Heart right ventricle (tissue), 16 donors: ENCODE results near the gene VEGFA. TPM values are rescaled to one million over a fixed set of nuclear protein-coding genes. Genes with fewer than 3 reads are reported as not detected.

Source experiments
- ATAC-seq, 8 donors: fragments of 200-7000 bp; cut with Tn5 transposase; one replicate each; pipeline ENCODE4 v1.9.1; 2020; ENCODE audit warnings: mild to moderate bottlenecking in 8 of 8, moderate library complexity in 8 of 8, moderate number of reproducible peaks in 1 of 8
- DNase-seq, 2 donors: peaks; one replicate each; pipeline ENCODE4 v3.0.0-alpha.2; 2020
- H3K27ac ChIP-seq, 10 donors: fragments of 200-600 bp; sonication (generic) in 2 of 10; one replicate each; pipeline versions ENCODE4 v1.5.0 to v1.8.0; 2020 to 2022; ENCODE audit warnings: mild to moderate bottlenecking in 3 of 10
- H3K27me3 ChIP-seq, 7 donors: fragments of 200-600 bp; one replicate each; pipeline ENCODE4 v1.8.0; 2021 to 2022; ENCODE audit warnings: mild to moderate bottlenecking in 2 of 7
- H3K36me3 ChIP-seq, 9 donors: fragments of 200-600 bp; sonication (generic) in 1 of 9; one replicate each; pipeline versions ENCODE4 v1.5.0 to v1.8.0; 2020 to 2022; ENCODE audit warnings: mild to moderate bottlenecking in 2 of 9
- H3K4me1 ChIP-seq, 9 donors: fragments of 200-600 bp; sonication (generic) in 1 of 9; one replicate each; pipeline versions ENCODE4 v1.5.0 to v1.8.0; 2020 to 2022; ENCODE audit warnings: mild to moderate bottlenecking in 4 of 9
- H3K4me3 ChIP-seq, 10 donors: fragments of 200-600 bp; sonication (generic) in 2 of 10; one replicate each; pipeline versions ENCODE4 v1.5.0 to v1.8.0; 2020 to 2022; ENCODE audit warnings: mild to moderate bottlenecking in 7 of 10, moderate library complexity in 2 of 10
- H3K9me3 ChIP-seq, 11 donors: fragments of 200-600 bp in 10 of 11; sonication (generic) in 2 of 11; one replicate each; pipeline versions ENCODE4 v1.5.0 to v1.8.0; 2013 to 2022; ENCODE audit warnings: mild to moderate bottlenecking in 2 of 11, control low read depth in 1 of 11, moderate library complexity in 1 of 11
- CTCF ChIP-seq, 9 donors: fragments of 200-600 bp; sonication (generic) in 2 of 9; IDR thresholded peaks; one replicate each; pipeline versions ENCODE4 v1.5.0 to v1.8.0; 2021 to 2022; ENCODE audit warnings: antibody characterized with exemption in 9 of 9, mild to moderate bottlenecking in 5 of 9, moderate library complexity in 1 of 9
- WGBS, 2 donors: extraction: QIAGEN DNeasy Blood & Tissue Kit; methylation state at CpG; one replicate each; pipeline ENCODE4 v1.1.7; 2013; ENCODE audit warnings: inconsistent platforms in 1 of 2; 5-methylcytosine and 5-hydroxymethylcytosine counted together
- intact Hi-C, 10 donors: fragments of 100-400 bp; cut with DNase I; formaldehyde crosslinking; loops; one replicate each; pipeline versions ENCODE4 v1.11.1 to v1.14.2; 2022
- polyA plus RNA-seq, 2 donors: library from polyadenylated mRNA; stranded (reverse); fragments of 200-250 nt; gene quantifications; one replicate each; pipeline ENCODE4 v1.2.3, GENCODE V29; 2013
- total RNA-seq, 10 donors: library from RNA; stranded (reverse); fragmentation: NEBNext Ultra II Directional in 3 of 10; extraction: Animal tissue kit (Norgen Biotek cat#: 25700) in 3 of 10; gene quantifications; one replicate each; pipeline versions ENCODE4 v1.2.1 to v1.2.4, GENCODE V29; 2021 to 2023
- donor health status: Arrhythmogenic right ventricular cardiomyopathy.
- donor health status: ischemic (EF 13 %, LVEDD 7.1; RV severe dilation, severe dysfunction).
- donor health status: healthy with polysubstance abuse.
- donor health status: DM: no; HTN: yes; CAD: no.
- donor health status: DM: no; HTN: no; CAD: no.
- donor health status: ischemic (EF 25% LVEDD 6.9; RV normal size, moderate dysfunction).
- donor health status: ischemic (EF 25% LVEDD 5.7; RV mildly dilated, moderate dysfunction).
- donor health status: healthy.
- donor health status: DM: yes; HTN: yes; CAD: no.
- donor health status: Ischemic cardiomyopathy.
- donor health status: ischemic (EF 35%, LVEDD 5.7; RV mildly dilated, moderate dysfunction).
- donor health status: nonischemic (EF 11% LVEDD 7.7; RV severe dilation, severe dysfunction).
- donor health status: DM: yes; HTN: yes; CAD: no.
- donor health status: PGD.
- donor health status: ischemic (EF 29% LVEDD 5.4; RV normal size, mild dysfunction).
- donor health status: nonischemic (EF 23%, LVEDD 6.1; RV moderate dilation, normal function).

The VEGFA gene
- total and polyA plus RNA-seq, 12 donors, result 133 to 456 (median 216) TPM

DNA sequence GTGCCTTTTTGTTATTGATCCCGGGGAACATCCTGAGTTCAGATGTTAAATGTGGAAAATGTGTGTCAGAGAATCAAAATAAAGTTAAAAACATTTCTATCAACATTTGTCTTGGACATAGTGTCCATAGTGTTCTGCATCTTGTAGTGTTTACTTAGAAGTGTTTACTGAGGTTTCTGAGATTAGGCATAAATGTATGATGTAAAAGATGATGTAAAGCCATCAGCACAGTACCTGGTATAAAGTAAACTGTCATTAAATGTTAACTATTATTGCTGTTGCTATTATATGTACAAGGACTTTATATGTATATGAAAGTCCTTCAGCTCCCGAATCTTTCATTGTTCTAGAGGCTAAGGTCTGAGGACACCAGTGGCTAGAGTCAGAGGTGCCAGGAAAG, 28.2 kb upstream of the VEGFA start:
- no peak for TF ChIP-seq CTCF (IDR thresholded peaks at IDR 0.05)
- H3K36me3 ChIP-seq, result no peaks in the 10 kb centered on the region
- intact Hi-C loops, result no loop called here
- ATAC-seq (no peak), DNase-seq (no peak)
- H3K9me3 ChIP-seq, result no peaks in the 10 kb centered on the region
- peaks cover 0 to 11% (median 5%) of the 10 kb centered on the region in 9 donors for H3K4me1 ChIP-seq
- H3K4me3 ChIP-seq, result no peak overlapping the region
- no peaks in the 10 kb centered on the region for H3K27me3 ChIP-seq
- 86 to 89% methylated on average over 2 of the region's 2 CpGs for WGBS, 2 donors
- H3K27ac ChIP-seq, result no peak overlapping the region

DNA sequence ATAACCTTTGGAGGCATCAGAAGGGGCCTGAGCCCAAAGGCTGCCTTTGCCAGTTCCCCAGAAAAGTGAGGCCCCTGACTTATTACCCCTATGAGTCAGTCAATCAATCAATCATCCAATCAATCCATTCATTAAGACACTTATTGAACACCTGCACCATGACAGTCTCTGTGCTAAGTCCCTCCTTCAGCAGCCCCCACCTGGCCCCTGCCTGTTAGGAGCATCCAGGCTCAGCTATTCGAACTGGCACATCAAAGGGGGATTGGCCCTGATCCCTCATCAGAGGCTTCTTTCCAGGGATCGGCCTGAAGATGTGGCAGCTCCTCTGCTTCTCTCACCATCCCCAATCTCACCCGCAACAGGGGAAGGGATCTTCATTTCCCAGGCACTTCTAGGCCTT, 27.7 kb upstream of the VEGFA start:
- TF ChIP-seq CTCF (IDR thresholded peaks at IDR 0.05), result no peak
- DNase-seq (no peak), ATAC-seq (no peak)
- WGBS, 2 donors, result 83 to 86% methylated on average over 3 of the region's 3 CpGs
- no peaks in the 10 kb centered on the region for H3K27me3 ChIP-seq
- H3K4me1 ChIP-seq, result peaks cover 0 to 13% (median 4%) of the 10 kb centered on the region in 9 donors
- H3K27ac ChIP-seq, result no peak overlapping the region
- H3K9me3 ChIP-seq, result no peaks in the 10 kb centered on the region
- intact Hi-C loops, result no loop called here
- no peak overlapping the region for H3K4me3 ChIP-seq
- no peaks in the 10 kb centered on the region for H3K36me3 ChIP-seq

- intact Hi-C loops, result no loop called here
- WGBS, 2 donors, result 64 to 72% methylated on average over 9 of the region's 9 CpGs
- DNase-seq, result no peak
- Histone ChIP-seq H3K27ac (no peak overlapping the region), H3K4me3 (no peak overlapping the region), H3K36me3 (no peaks in the 10 kb centered on the region), H3K27me3 (peaks cover 0 to 3% (median 0%) of the 10 kb centered on the region in 7 donors), H3K9me3 (no peaks in the 10 kb centered on the region), H3K4me1 (peaks cover 0 to 9% (median 0%) of the 10 kb centered on the region in 9 donors)
- ATAC-seq, result peak in 4 of 8 donors; percentile 30 to 52 (median 36)
- no peak for TF ChIP-seq CTCF (IDR thresholded peaks at IDR 0.05)
These were observed 26.9 kb upstream of the VEGFA start for GRCh38 chr6:43742931-43743632.

DNA sequence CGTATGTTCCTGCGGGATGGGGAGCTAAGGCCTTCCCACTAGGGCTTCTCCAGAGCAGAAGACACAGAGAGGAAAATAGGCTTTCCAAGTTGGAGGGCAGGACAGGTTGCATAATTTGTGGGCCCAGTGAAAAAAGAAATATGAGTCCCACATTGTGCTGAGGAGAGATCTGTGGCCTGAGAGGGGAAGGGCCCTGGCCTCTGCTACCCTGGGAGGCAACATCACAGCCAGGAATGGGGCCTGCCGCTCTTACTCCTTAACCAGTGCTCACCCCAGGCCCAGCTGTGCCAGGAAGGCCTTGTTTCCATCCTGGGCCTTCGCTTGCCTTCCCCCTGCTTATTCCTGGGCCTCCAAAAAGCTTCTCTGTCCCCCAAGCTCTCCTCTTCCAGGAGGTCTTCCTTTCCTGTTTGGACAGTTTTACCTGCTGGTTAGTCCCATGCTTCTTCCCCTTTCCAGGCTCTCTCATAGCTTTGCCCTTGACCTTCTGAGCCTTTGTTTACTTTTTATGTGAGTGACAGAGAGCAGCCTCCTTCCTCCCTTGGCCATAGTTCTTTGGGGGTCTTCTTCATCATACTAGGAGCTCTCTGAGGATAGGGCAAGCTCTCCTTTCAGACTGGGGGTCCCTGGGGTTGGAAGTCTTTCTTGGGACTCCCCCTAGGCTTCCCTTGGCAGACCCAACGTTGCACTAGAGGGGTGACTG, 26.2 kb upstream of the VEGFA start:
- Histone ChIP-seq H3K9me3 (no peaks in the 10 kb centered on the region), H3K27me3 (peaks cover 0 to 3% (median 0%) of the 10 kb centered on the region in 7 donors), H3K4me3 (no peak overlapping the region), H3K27ac (no peak overlapping the region), H3K36me3 (no peaks in the 10 kb centered on the region), H3K4me1 (peaks cover 0 to 9% (median 0%) of the 10 kb centered on the region in 9 donors)
- no peak for TF ChIP-seq CTCF (IDR thresholded peaks at IDR 0.05)
- intact Hi-C loops, result no loop called here
- peak in 1 of 8 donors; percentile 16 for ATAC-seq
- no peak for DNase-seq
- WGBS, 2 donors, result 76 to 84% methylated on average over 5 of the region's 5 CpGs
